Measurements from ENCODE around the gene PCF11. TPM values are rescaled to one million over a fixed set of nuclear protein-coding genes. Genes with fewer than 3 reads are reported as not detected.

PCF11 gene
- total RNA-seq, 4 donors from 2014 or later: 77.2 to 168 (median 112) TPM

- 3 to 4% methylated on average over 34 to 35 of the region's 35 CpGs for WGBS, 2 donors
- Histone ChIP-seq H3K4me1 (peaks cover 32 to 35% of the 10 kb centered on the region in 2 donors), H3K36me3 (peaks cover 14 to 16% of the 10 kb centered on the region in 2 donors), H3K27me3 (no peaks in the 10 kb centered on the region), H3K9me3 (no peaks in the 10 kb centered on the region), H3K4me3 (replicated peaks in 1 of 3) (peak overlapping the region; percentile 82 to 95 (median 84)), H3K27ac (peak overlapping the region; percentile 68 to 89 (median 88))
- TF ChIP-seq POLR2A (IDR thresholded peaks at IDR 0.05): peak; percentile 29 to 30
- no peak for TF ChIP-seq CTCF (IDR thresholded peaks at IDR 0.05)
- intact Hi-C loops (cut with DNase I): loop anchor here (5.0 to 10.0 kb wide), 2 partner anchors 37 to 290 kb away; partner anchors contain the start of genes DDIAS, PCF11 and PRCP
- DNase-seq: peak; percentile 55 to 58
These were observed 37.6 kb downstream of the PCF11 start for GRCh38 chr11:83194281-83195142.

- 49 to 52% methylated on average over 4 of the region's 4 CpGs for WGBS, 2 donors
- Histone ChIP-seq H3K4me3 (replicated peaks in 1 of 3) (peak overlapping the region in 2 of 3 donors; percentile 82 to 95), H3K36me3 (peaks cover 11 to 15% of the 10 kb centered on the region in 2 donors), H3K9me3 (no peaks in the 10 kb centered on the region), H3K27ac (peak overlapping the region in 2 of 3 donors; percentile 88 to 89), H3K27me3 (no peaks in the 10 kb centered on the region), H3K4me1 (peaks cover 32 to 35% of the 10 kb centered on the region in 2 donors)
- DNase-seq: no peak
- TF ChIP-seq POLR2A (IDR thresholded peaks at IDR 0.05): no peak
- no peak for TF ChIP-seq CTCF (IDR thresholded peaks at IDR 0.05)
- intact Hi-C loops (cut with DNase I): loop anchor here (10.0 kb wide), 1 partner anchor 290 kb away; the partner anchor contains the start of genes DDIAS and PRCP
These were observed 38.2 kb downstream of the PCF11 start for GRCh38 chr11:83195143-83195466.

- peaks cover 32 to 35% of the 10 kb centered on the region in 2 donors for H3K4me1 ChIP-seq
- H3K27ac ChIP-seq: no peak overlapping the region
- H3K4me3 ChIP-seq (replicated peaks in 1 of 3): no peak overlapping the region
These were observed 38.7 kb downstream of the PCF11 start for GRCh38 chr11:83195649-83196048.

GRCh38 chr11:83200035-83200434 is 43.1 kb downstream of the PCF11 start:
- H3K4me1 ChIP-seq: peaks cover 17 to 18% of the 10 kb centered on the region in 2 donors
- H3K27ac ChIP-seq: no peak overlapping the region
- no peak overlapping the region for H3K4me3 ChIP-seq (replicated peaks in 1 of 3)
- no peak for DNase-seq
- TF ChIP-seq CTCF (IDR thresholded peaks at IDR 0.05): no peak
- no peak for TF ChIP-seq POLR2A (IDR thresholded peaks at IDR 0.05)
- intact Hi-C loops (cut with DNase I): no loop called here
- no peaks in the 10 kb centered on the region for H3K27me3 ChIP-seq
- WGBS, 2 donors: 97 to 98% methylated on average over 1 of the region's 1 CpG
- no peaks in the 10 kb centered on the region for H3K9me3 ChIP-seq
- H3K36me3 ChIP-seq: peaks cover 4 to 5% of the 10 kb centered on the region in 2 donors

More at GRCh38 chr11:83195649-83196048, 38.7 kb downstream of the PCF11 start:
- H3K36me3 ChIP-seq: peaks cover 9 to 11% of the 10 kb centered on the region in 2 donors
- TF ChIP-seq CTCF (IDR thresholded peaks at IDR 0.05) (no peak), POLR2A (IDR thresholded peaks at IDR 0.05) (no peak)
- no peak for DNase-seq
- 96 to 98% methylated on average over 8 of the region's 8 CpGs for WGBS, 2 donors
- H3K9me3 ChIP-seq: no peaks in the 10 kb centered on the region
- intact Hi-C loops (cut with DNase I): loop anchor here (10.0 kb wide), 1 partner anchor 291 kb away; the partner anchor contains the start of genes DDIAS and PRCP
- H3K27me3 ChIP-seq: no peaks in the 10 kb centered on the region

All from thyroid gland (tissue), 4 donors.